COR-L47 (cell line): Measurements from ENCODE around the gene LAMC1.

ENCODE experiments used
- DNase-seq: peaks from one replicate; lab custom pipeline; 2025; lab: John Stamatoyannopoulos, UW

Gene LAMC1

GRCh38 chr1:183023146-183023600, at the start of gene LAMC1:
Gene LAMC1, plus strand, starts transcription at chr1:183023420. Its CDS starts 297 bp downstream, at chr1:183023717.
- DNase-seq = peak; percentile 54

DNA sequence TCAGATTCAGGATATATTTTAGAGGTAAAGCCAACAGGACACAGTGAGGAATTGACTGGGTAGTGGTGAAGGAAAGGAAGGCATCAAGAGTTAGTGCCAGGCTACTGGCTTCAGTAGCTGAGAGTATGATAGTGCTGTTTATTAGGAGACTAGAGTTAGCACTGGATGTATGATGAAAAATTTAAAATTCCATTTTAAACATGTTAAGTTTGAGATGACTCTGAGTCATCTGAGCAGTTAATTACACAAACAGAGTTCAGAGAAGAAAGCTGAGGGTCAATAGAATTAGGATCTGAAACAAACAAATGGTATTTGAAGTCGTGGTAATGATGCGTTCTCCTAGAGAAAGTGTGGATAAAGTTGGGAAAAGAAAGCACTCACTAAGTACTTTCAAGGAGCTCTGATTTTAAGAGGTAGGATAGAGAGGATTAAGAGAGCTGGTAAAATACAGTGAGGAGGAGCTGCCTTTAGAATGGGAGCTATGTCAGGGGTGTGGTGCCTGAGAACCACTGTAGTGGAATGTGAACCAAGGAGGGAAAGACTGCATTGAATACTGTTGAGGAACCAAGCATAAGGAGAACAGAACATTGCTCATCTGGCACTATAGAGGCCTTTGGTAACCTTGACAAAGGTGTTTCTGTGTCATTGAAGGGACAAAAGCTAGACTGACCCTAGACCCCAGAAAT, 48.6 kb upstream of the LAMC1 start:
- DNase-seq = no peak

GRCh38 chr1:182977480-182977879, 45.7 kb upstream of the LAMC1 start:
- DNase-seq = no peak

- no peak for DNase-seq
Observed at GRCh38 chr1:182978151-182978853, 44.9 kb upstream of the LAMC1 start.

GRCh38 chr1:182984138-182984537, 39.1 kb upstream of the LAMC1 start:
- no peak for DNase-seq

DNA sequence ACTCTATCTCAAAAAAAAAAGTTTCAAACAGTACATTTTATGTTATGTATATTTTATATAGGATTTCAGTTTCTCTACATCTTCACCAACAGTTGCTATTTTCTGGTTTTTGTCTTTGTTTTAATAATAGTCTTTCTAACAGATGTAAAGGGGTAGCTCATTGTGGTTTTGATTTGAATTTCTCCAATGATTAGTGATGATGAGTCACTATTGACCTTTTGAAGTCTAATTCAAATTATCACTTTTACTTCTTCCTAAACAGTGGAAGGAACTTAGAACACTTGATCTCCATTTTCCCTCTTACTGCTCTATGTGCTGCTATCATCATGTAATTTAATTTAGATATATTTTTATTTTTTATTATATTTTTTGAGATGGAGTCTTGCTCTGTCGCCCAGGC, 38.6 kb upstream of the LAMC1 start:
- no peak for DNase-seq

DNA sequence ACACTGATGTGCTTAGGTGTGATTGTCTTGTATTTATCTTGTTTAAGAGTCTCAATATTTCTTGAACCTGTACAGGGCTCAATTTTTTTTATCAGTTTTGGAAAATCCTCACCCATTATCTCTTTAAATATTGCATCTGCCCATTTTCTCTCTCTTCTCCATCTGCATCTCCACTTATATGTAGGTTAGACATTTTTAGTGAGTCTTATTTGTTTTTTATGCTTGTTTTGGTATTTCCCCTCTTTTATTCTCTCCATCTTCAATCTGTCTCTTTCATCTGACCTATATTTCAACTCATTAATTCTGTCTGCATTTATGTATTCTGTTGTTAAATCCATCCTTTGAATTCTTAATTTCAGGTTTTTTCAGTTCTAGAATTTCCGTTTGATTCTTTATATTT, 37.3 kb upstream of the LAMC1 start:
- no peak for DNase-seq

DNA sequence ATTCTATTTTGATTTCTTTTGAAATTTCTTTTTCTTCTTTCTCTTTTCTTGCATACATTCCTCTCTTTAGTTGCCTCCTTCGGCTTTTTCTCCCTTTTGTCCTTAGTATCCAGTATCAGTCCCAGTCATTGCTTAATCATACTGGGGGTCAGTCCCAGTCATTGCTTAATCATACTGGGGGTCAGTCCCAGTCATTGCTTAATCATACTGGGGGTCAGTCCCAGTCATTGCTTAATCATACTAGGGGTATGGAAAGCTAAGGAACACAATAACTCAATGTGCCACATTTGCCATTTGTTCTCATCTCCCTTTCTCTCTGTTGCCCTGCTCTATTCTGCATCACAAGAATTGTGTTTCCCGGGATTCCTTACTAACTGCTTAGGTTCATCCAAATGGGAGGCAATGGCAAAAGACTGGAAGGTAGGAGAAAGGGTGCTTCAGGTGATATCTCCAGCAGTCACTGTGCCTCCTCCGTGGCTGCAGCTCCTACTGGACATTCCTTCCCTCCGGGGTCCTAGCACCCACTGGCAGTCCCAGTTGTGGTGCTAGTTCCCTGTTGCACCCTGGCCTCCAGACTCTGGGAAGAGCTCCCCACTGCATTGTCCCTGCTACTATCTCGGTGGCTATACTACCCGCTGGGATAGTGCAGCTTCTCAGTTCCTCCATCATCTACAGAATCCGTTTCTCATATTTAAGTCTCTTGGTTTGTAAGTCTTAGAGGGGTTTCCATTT, 32.6 kb upstream of the LAMC1 start:
- no peak for DNase-seq

DNA sequence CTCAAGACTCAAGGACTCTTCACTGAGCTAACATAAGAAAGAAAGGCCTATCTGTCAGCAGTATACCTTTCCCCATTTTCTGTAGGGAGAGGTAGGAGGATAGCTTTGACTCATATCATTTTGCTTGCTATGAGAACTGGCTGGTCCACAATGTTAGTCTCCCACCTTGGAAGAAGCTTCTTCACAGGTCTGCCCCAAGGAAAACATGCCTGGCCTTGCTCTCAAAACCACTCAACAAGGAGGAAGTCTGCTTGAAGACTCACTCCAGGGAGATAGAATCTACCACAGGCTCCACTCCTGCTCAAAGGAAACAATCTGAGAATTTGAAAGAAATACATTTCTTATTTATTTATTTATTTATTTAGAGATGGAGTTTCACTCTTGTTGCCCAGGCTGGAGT, 29.5 kb upstream of the LAMC1 start:
- no peak for DNase-seq

GRCh38 chr1:182995894-182996293, 27.3 kb upstream of the LAMC1 start:
- no peak for DNase-seq

DNA sequence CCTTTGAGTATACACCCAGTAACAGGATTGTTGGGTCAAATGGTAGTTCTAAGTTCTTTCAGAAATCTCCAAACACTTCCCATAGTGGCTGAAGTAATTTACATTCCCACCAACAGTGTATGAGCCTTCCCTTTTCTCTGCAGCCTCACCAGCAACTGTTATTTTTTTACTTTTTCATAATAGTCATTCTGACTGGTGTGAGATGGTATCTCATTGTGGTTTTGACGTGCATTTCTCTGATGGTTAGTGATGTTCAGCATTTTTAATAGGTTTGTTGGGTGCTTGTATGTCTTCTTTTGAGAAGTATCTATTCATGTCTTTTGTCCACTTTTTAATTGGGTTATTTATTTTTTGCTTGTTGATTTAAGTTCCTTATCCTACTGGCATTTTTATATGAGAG, 26.4 kb upstream of the LAMC1 start:
- DNase-seq = no peak

GRCh38 chr1:182998482-182998881, 24.7 kb upstream of the LAMC1 start:
- DNase-seq = no peak

- no peak for DNase-seq
Observed at GRCh38 chr1:183000167-183000962, 22.9 kb upstream of the LAMC1 start.

- DNase-seq = no peak
Observed at GRCh38 chr1:183002267-183002666, 21.0 kb upstream of the LAMC1 start.

DNA sequence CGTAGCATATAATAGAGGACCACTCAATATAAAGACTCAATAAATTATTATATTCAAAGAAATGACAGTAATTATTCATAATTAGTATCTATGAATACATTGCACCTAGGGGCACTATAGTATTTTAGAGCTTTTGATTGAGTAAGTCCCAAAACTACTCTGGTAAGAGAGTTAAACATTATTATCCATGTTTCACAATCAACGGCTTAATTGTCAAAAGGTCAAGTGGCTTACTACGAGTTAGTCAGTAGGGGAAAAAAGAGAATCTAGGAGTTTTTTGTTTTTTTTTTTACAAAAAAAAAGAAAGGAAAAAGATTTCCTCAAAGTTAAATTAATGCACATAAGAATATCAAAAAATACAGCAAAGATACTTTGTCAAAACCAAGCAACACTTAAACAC, 20.4 kb upstream of the LAMC1 start:
- DNase-seq = no peak

DNA sequence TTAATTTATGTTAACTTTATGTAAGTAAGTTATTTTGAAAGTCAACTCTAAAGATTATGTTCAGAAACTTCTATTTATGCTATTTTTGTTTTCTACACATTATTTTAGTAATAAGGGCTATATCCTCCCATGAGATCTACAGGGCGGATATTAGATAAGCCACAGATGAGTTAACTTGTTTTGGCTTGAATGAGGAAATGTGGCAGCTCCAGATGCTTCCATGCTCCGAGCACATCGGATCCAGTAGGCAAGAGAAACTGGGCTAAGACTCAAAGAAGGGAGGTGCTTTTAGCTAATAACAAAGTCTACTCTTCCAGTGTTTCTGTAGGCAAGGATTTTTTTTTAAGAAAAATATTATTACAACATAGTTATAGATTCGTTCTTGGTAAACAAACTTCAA, 20.0 kb upstream of the LAMC1 start:
- DNase-seq = no peak

GRCh38 chr1:183004141-183004540, 19.1 kb upstream of the LAMC1 start:
- DNase-seq = no peak

GRCh38 chr1:183011859-183012258, 11.4 kb upstream of the LAMC1 start:
- DNase-seq = no peak

GRCh38 chr1:183012301-183012994, 10.8 kb upstream of the LAMC1 start:
- no peak for DNase-seq

- no peak for DNase-seq
Observed at GRCh38 chr1:183019139-183019740, 4.0 kb upstream of the LAMC1 start.

- DNase-seq = no peak
Observed at GRCh38 chr1:183019860-183020259, 3.4 kb upstream of the LAMC1 start.
